H1 (cell line): ENCODE results near the gene NCEH1. TPM values are rescaled to one million over a fixed set of nuclear protein-coding genes. Genes with fewer than 3 reads are reported as not detected.

Source experiments
- CTCF ChIA-PET: fragments of 300-600 bp; sonication (Branson Sonifier 250); formaldehyde crosslinking; loops from one replicate; lab custom pipeline; 2021; ENCODE audit not compliant: partially characterized antibody; lab: Charles Lee
- POLR2A ChIA-PET: fragments of 300-600 bp; sonication (Branson Sonifier 250); formaldehyde crosslinking; loops from one replicate; lab custom pipeline; 2021; ENCODE audit warnings: inconsistent platforms; ENCODE audit not compliant: partially characterized antibody; lab: Charles Lee
- DNase-seq, 2 experiments: peaks; one replicate each; pipeline versions ENCODE4 v3.0.0 to v3.0.0-alpha.2; 2010 to 2022; ENCODE audit warnings: low spot score in 2 of 2, low read depth in 1 of 2, mixed read lengths in 1 of 2
- FAIRE-seq: peaks from 2 replicates; lab custom pipeline; 2011; peaks lifted over from hg19 to GRCh38; lab: Jason Lieb, UNC
- H2AFZ ChIP-seq: 2 replicates; pipeline ENCODE4 v1.8.1; 2012; ENCODE audit warnings: low read length, inconsistent platforms
- H2AK5ac ChIP-seq: 2 replicates; pipeline ENCODE4 v1.6.1; 2013; ENCODE audit warnings: low read depth, low read length
- H2BK120ac ChIP-seq: replicated peaks from 2 replicates; pipeline ENCODE3; 2013; ENCODE audit warnings: low read depth, low read length, inconsistent platforms
- H2BK12ac ChIP-seq: 2 replicates; pipeline ENCODE4 v1.6.1; 2013; ENCODE audit warnings: low read depth, low read length
- H2BK15ac ChIP-seq: 2 replicates; pipeline ENCODE4 v1.6.1; 2013; ENCODE audit warnings: low read length
- H2BK20ac ChIP-seq: 2 replicates; pipeline ENCODE4 v1.6.1; 2013; ENCODE audit warnings: low read length
- H2BK5ac ChIP-seq: 2 replicates; pipeline ENCODE4 v1.6.1; 2013; ENCODE audit warnings: low read depth, low read length
- H3K14ac ChIP-seq: 2 replicates; pipeline ENCODE4 v1.6.1; 2013; ENCODE audit warnings: inconsistent platforms; ENCODE audit not compliant: insufficient read length
- H3K18ac ChIP-seq: 2 replicates; pipeline ENCODE4 v1.6.1; 2013; ENCODE audit warnings: low read length; ENCODE audit errors: extremely low read depth
- H3K23ac ChIP-seq: 2 replicates; pipeline ENCODE4 v1.6.1; 2013; ENCODE audit warnings: inconsistent platforms; ENCODE audit not compliant: insufficient read length
- H3K23me2 ChIP-seq: 2 replicates; pipeline ENCODE4 v1.6.1; 2013; ENCODE audit warnings: low read depth, low read length
- H3K27ac ChIP-seq: 2 replicates; pipeline ENCODE4 v1.6.1; 2011; ENCODE audit warnings: low read depth, low read length, inconsistent platforms
- H3K27me3 ChIP-seq, 4 experiments: replicated peaks in 1 of 4; 1 replicate in 1 of 4; 2 replicates in 3 of 4; pipeline versions ENCODE4 v1.6.1 to v1.8.1; 2011 to 2013; ENCODE audit warnings: low read length in 3 of 4, mild to moderate bottlenecking in 3 of 4, inconsistent platforms in 2 of 4, mixed read lengths in 2 of 4, moderate library complexity in 1 of 4; ENCODE audit not compliant: control insufficient read depth in 3 of 4, insufficient read depth in 3 of 4; ENCODE audit errors: extremely low read depth in 1 of 4
- H3K36me3 ChIP-seq, 4 experiments: 2 replicates each; pipeline versions ENCODE4 v1.6.1 to v1.8.1; 2011 to 2013; ENCODE audit warnings: mild to moderate bottlenecking in 4 of 4, low read length in 3 of 4, moderate library complexity in 2 of 4, control low read depth in 1 of 4, inconsistent platforms in 1 of 4; ENCODE audit not compliant: insufficient read depth in 4 of 4, control insufficient read depth in 2 of 4
- H3K4ac ChIP-seq: replicated peaks from 2 replicates; pipeline ENCODE3; 2013; ENCODE audit warnings: low read length, low read depth, mixed read lengths, inconsistent platforms; ENCODE audit not compliant: insufficient read length
- H3K4me1 ChIP-seq, 4 experiments: replicated peaks in 1 of 4; 1 replicate in 1 of 4; 2 replicates in 3 of 4; pipeline versions ENCODE4 v1.6.1 to v1.8.1; 2011 to 2013; ENCODE audit warnings: low read length in 3 of 4, inconsistent platforms in 2 of 4, mixed read lengths in 1 of 4; ENCODE audit not compliant: insufficient read depth in 4 of 4, control insufficient read depth in 3 of 4
- H3K4me2 ChIP-seq, 2 experiments: 2 replicates each; pipeline versions ENCODE4 v1.6.1 to v1.8.1; 2011 to 2013; ENCODE audit warnings: low read depth in 2 of 2, low read length in 2 of 2, control low read depth in 1 of 2, inconsistent platforms in 1 of 2, mild to moderate bottlenecking in 1 of 2; ENCODE audit not compliant: insufficient read depth in 1 of 2
- H3K4me3 ChIP-seq, 4 experiments: fragments of 200-600, 300-600 bp in 1 of 4; sonication (generic), shearing (Covaris generic), sonication (Bioruptor Twin) in 1 of 4; 2 replicates each; pipeline versions ENCODE4 v1.5.1 to v1.8.1; 2011 to 2016; ENCODE audit warnings: low read length in 4 of 4, low read depth in 3 of 4, control low read depth in 2 of 4, inconsistent platforms in 2 of 4, mild to moderate bottlenecking in 2 of 4, mixed read lengths in 1 of 4, moderate library complexity in 1 of 4; ENCODE audit not compliant: insufficient read depth in 2 of 4; ENCODE audit errors: extremely low read depth in 1 of 4
- H3K56ac ChIP-seq: replicated peaks from 2 replicates; pipeline ENCODE3; 2013; ENCODE audit warnings: low read depth, mild to moderate bottlenecking, mixed read lengths, low read length, inconsistent platforms; ENCODE audit not compliant: insufficient read length
- H3K79me1 ChIP-seq: 2 replicates; pipeline ENCODE4 v1.6.1; 2013; ENCODE audit warnings: low read depth, low read length, control low read depth
- H3K79me2 ChIP-seq, 2 experiments: 2 replicates each; pipeline versions ENCODE4 v1.6.1 to v1.8.1; 2012 to 2013; ENCODE audit warnings: low read length in 2 of 2, mild to moderate bottlenecking in 2 of 2, inconsistent platforms in 1 of 2; ENCODE audit not compliant: insufficient read depth in 2 of 2, control insufficient read depth in 1 of 2
- H3K9ac ChIP-seq, 4 experiments: replicated peaks in 1 of 4; 1 replicate in 1 of 4; 2 replicates in 3 of 4; pipeline versions ENCODE4 v1.6.1 to v1.8.1; 2011 to 2013; ENCODE audit warnings: low read depth in 3 of 4, low read length in 3 of 4, control low read depth in 2 of 4, mild to moderate bottlenecking in 2 of 4, moderate library complexity in 2 of 4, inconsistent platforms in 1 of 4; ENCODE audit errors: extremely low read depth in 1 of 4
- H3K9me3 ChIP-seq, 2 experiments: 2 replicates each; pipeline versions ENCODE4 v1.6.1 to v1.8.1; 2012 to 2013; ENCODE audit warnings: mild to moderate bottlenecking in 2 of 2, moderate library complexity in 2 of 2, control low read depth in 1 of 2, inconsistent platforms in 1 of 2, low read depth in 1 of 2, low read length in 1 of 2, mixed read lengths in 1 of 2; ENCODE audit not compliant: insufficient read depth in 2 of 2
- H4K20me1 ChIP-seq, 2 experiments: replicated peaks in 1 of 2; 2 replicates each; pipeline versions ENCODE3 to v1.8.1; 2011 to 2013; ENCODE audit warnings: inconsistent platforms in 2 of 2, low read length in 2 of 2, mild to moderate bottlenecking in 1 of 2; ENCODE audit not compliant: insufficient read depth in 2 of 2, control insufficient read depth in 1 of 2
- H4K5ac ChIP-seq: 2 replicates; pipeline ENCODE4 v1.6.1; 2013; ENCODE audit warnings: low read length, low read depth, mixed read lengths, inconsistent platforms; ENCODE audit not compliant: insufficient read length
- H4K8ac ChIP-seq: 2 replicates; pipeline ENCODE4 v1.8.0; 2013; ENCODE audit warnings: mild to moderate bottlenecking, moderate library complexity, low read length, inconsistent platforms; ENCODE audit not compliant: insufficient read depth; ENCODE audit errors: extremely low read depth
- H4K91ac ChIP-seq: replicated peaks from 2 replicates; pipeline ENCODE3; 2013; ENCODE audit warnings: low read length, mixed read lengths, inconsistent platforms; ENCODE audit not compliant: insufficient read length
- CHD2 ChIP-seq: IDR thresholded peaks from 2 replicates; pipeline ENCODE4 v1.6.1; 2012; ENCODE audit warnings: low read length, improper control_type of control experiment
- CTCF ChIP-seq, 3 experiments: IDR thresholded peaks; 1 replicate in 2 of 3; 2 replicates in 1 of 3; pipeline versions ENCODE4 v1.5.1 to v1.6.1; 2011; ENCODE audit warnings: low read length in 3 of 3, mild to moderate bottlenecking in 3 of 3, inconsistent platforms in 2 of 3, low read depth in 1 of 3, moderate library complexity in 1 of 3; ENCODE audit not compliant: insufficient read depth in 1 of 3; ENCODE audit errors: control extremely low read depth in 1 of 3
- EP300 ChIP-seq, 2 experiments: IDR thresholded peaks; 1 replicate in 1 of 2; 2 replicates in 1 of 2; pipeline ENCODE4 v1.6.1; 2011 to 2012; ENCODE audit warnings: low read depth in 2 of 2, low read length in 2 of 2, mild to moderate bottlenecking in 2 of 2, borderline replicate concordance in 1 of 2, inconsistent platforms in 1 of 2, moderate library complexity in 1 of 2
- KDM1A ChIP-seq: fragments of 200-600, 300-600 bp; sonication (generic); IDR thresholded peaks from 2 replicates; pipeline ENCODE4 v1.7.1; 2016; ENCODE audit warnings: mild to moderate bottlenecking, low read length, borderline replicate concordance
- RXRA ChIP-seq: IDR thresholded peaks from 2 replicates; pipeline ENCODE4 v1.6.1; 2011; ENCODE audit warnings: low read depth, mild to moderate bottlenecking, low read length, moderate library complexity; ENCODE audit not compliant: insufficient read depth
- WGBS, 2 experiments: shearing (Covaris generic) in 1 of 2; methylation state at CpG; one replicate each; pipeline versions ENCODE4 v1.1.6 to v1.1.7; 2013 to 2015; ENCODE audit warnings: low lambda C conversion rate in 2 of 2, mixed read lengths in 2 of 2, inconsistent platforms in 1 of 2, low coverage in 1 of 2, missing lambda C conversion rate in 1 of 2; ENCODE audit not compliant: insufficient replicate concordance in 2 of 2, insufficient coverage in 1 of 2, insufficient read length in 1 of 2; ENCODE audit errors: extremely low coverage in 1 of 2, missing lambda C conversion rate in 1 of 2; 5-methylcytosine and 5-hydroxymethylcytosine counted together
- polyA plus RNA-seq, 7 experiments: library from polyadenylated mRNA; depleted of rRNA in 3 of 7; stranded (reverse) in 5 of 7; unstranded in 2 of 7; fragments of >200 nt in 5 of 7; fragments of 200-250 nt in 2 of 7; gene quantifications; 1 replicate in 5 of 7; 2 replicates in 1 of 7; 4 replicates in 1 of 7; pipeline versions ENCODE4 v1.2.1 to v1.2.3, GENCODE V29; 2011 to 2013; ENCODE audit warnings: missing spikeins in 2 of 7, mixed read lengths in 2 of 7
- total RNA-seq: library from RNA; stranded (reverse); fragmentation: NEBNext Ultra II Directional; extraction: Animal tissue kit (Norgen Biotek cat#: 25700); gene quantifications from 2 replicates; pipeline ENCODE4 v1.2.1, GENCODE V29; 2021

The NCEH1 gene
- total and polyA plus RNA-seq, 2 of the 8 experiments (the other 6 are each of a cell fraction or from before 2014, with no cell fraction given) = 2.2 to 6.4 TPM

GRCh38 chr3:172726380-172726779 lies 15.5 kb upstream of the NCEH1 start:
- H3K4me3 ChIP-seq = no peak overlapping the region
- no peak overlapping the region for H3K9ac ChIP-seq
- no peak overlapping the region for H3K18ac ChIP-seq
- H3K14ac ChIP-seq = no peak overlapping the region
- H2BK15ac ChIP-seq = no peak overlapping the region
- H4K5ac ChIP-seq = no peak overlapping the region
- no peak overlapping the region for H3K27ac ChIP-seq
- no peaks in the 10 kb centered on the region; a peak in 1 of 7 replicates for H3K27me3 ChIP-seq
- H3K4me1 ChIP-seq = no peaks in the 10 kb centered on the region
- no peaks in the 10 kb centered on the region for H3K9me3 ChIP-seq
- FAIRE-seq (no peak), DNase-seq (no peak)
- no peak overlapping the region for H2BK20ac ChIP-seq
- no peak overlapping the region for H3K23ac ChIP-seq
- H2BK12ac ChIP-seq = no peak overlapping the region
- H2AK5ac ChIP-seq = no peak overlapping the region
- no peaks in the 10 kb centered on the region for H3K79me2 ChIP-seq
- no peaks in the 10 kb centered on the region for H3K79me1 ChIP-seq
- no peak overlapping the region for H4K8ac ChIP-seq
- H2BK5ac ChIP-seq = no peak overlapping the region
- WGBS, 2 experiments = 85% methylated on average over 1 of the region's 1 CpG; no CpG with 5 or more reads in 1 of the 2 experiments
- TF ChIP-seq KDM1A = no peak
- no peak for TF ChIP-seq CTCF (IDR thresholded peaks at IDR 0.05; ENCODE audit: control extremely low read depth in 1 of 3, insufficient read depth in 1 of 3, low read depth in 1 of 3, low read length in 3 of 3)
- TF ChIP-seq EP300 (IDR thresholded peaks at IDR 0.05; ENCODE audit: borderline replicate concordance in 1 of 2, low read depth in 2 of 2, low read length in 2 of 2) = no peak
- no peak for TF ChIP-seq RXRA
- TF ChIP-seq CHD2 = no peak
- no peak overlapping the region for H4K91ac ChIP-seq
- no peak overlapping the region for H2BK120ac ChIP-seq
- H4K20me1 ChIP-seq = no peaks in the 10 kb centered on the region
- CTCF ChIA-PET = interaction anchor here (1.5 kb wide), 1 partner anchor 15 kb away, joined by 8 read pairs; the partner anchor contains the start of gene NCEH1
- POLR2A ChIA-PET = interaction anchor here (1.7 kb wide), 1 partner anchor 24 kb away, joined by 8 read pairs; the partner anchor contains the start of gene ECT2
- H3K36me3 ChIP-seq = no peaks in the 10 kb centered on the region
- no peak overlapping the region for H3K56ac ChIP-seq
- H3K4ac ChIP-seq = no peak overlapping the region
- H3K4me2 ChIP-seq = no peak overlapping the region
- H2AFZ ChIP-seq = no peak overlapping the region
- H3K23me2 ChIP-seq = no peaks in the 10 kb centered on the region
